ENCODE results near the gene OR12D2. TPM values are rescaled to one million over a fixed set of nuclear protein-coding genes. Genes with fewer than 3 reads are reported as not detected.
"Not testable (repeated sequence)": the region's sequence is repeated elsewhere in the genome, so short reads cannot be mapped to it uniquely, and the experiment has no call there.

Gene OR12D2
- total RNA-seq, 2 experiments from 2014 or later: not detected

GRCh38 chr6:29426654-29427053, 31.2 kb downstream of the OR12D2 start:
- H3K9me3 Mint-ChIP-seq: no peaks in the 10 kb centered on the region
- ATAC-seq: no peak
- DNase-seq: no peak
- CTCF ChIA-PET: no interaction called here
- H3K4me1 Mint-ChIP-seq (ENCODE audit: low read depth): no peaks in the 10 kb centered on the region
- POLR2A ChIA-PET: no interaction called here
- intact Hi-C loops (cut with micrococcal nuclease): no loop called here
- H3K27ac Mint-ChIP-seq: no peak overlapping the region
- no peak overlapping the region for H3K4me3 Mint-ChIP-seq
- H3K36me3 Mint-ChIP-seq (ENCODE audit: low read depth): no peaks in the 10 kb centered on the region
- no peak for TF ChIP-seq CTCF (IDR thresholded peaks at IDR 0.05)
- H3K27me3 Mint-ChIP-seq: peaks cover 31% of the 10 kb centered on the region

GRCh38 chr6:29436730-29437129, 41.3 kb downstream of the OR12D2 start:
- POLR2A ChIA-PET; CTCF ChIA-PET; H3K36me3 Mint-ChIP-seq (ENCODE audit: low read depth); H3K4me3 Mint-ChIP-seq; H3K27ac Mint-ChIP-seq; ATAC-seq; H3K4me1 Mint-ChIP-seq (ENCODE audit: low read depth); intact Hi-C loops (cut with micrococcal nuclease); H3K9me3 Mint-ChIP-seq: not testable (repeated sequence)
- DNase-seq: peak; percentile 3
- H3K27me3 Mint-ChIP-seq: peaks cover 39% of the 10 kb centered on the region

GRCh38 chr6:29439006-29439405, 43.6 kb downstream of the OR12D2 start, which contains the start of gene OR10C1:
Gene OR10C1 (plus strand): TSS chr6:29439306. CDS start chr6:29440016, 710 bp downstream.
- Mint-ChIP-seq H3K4me3 (no peak within 1 kb of the TSS), H3K27me3 (peaks cover 38% of the 10 kb centered on the region), H3K36me3 (ENCODE audit: low read depth) (no peaks in the 10 kb centered on the region), H3K4me1 (ENCODE audit: low read depth) (no peaks in the 10 kb centered on the region), H3K9me3 (no peaks in the 10 kb centered on the region), H3K27ac (no peak within 1 kb of the TSS)
- TF ChIP-seq CTCF (IDR thresholded peaks at IDR 0.05): no peak
- POLR2A ChIA-PET: no interaction called here
- CTCF ChIA-PET: no interaction called here
- DNase-seq (no peak), ATAC-seq (no peak)
- intact Hi-C loops (cut with micrococcal nuclease): no loop called here

- H3K36me3 Mint-ChIP-seq (ENCODE audit: low read depth): no peaks in the 10 kb centered on the region
- CTCF ChIA-PET: no interaction called here
- H3K4me1 Mint-ChIP-seq (ENCODE audit: low read depth): no peaks in the 10 kb centered on the region
- no peak for TF ChIP-seq CTCF (IDR thresholded peaks at IDR 0.05)
- POLR2A ChIA-PET: no interaction called here
- DNase-seq: no peak
- H3K9me3 Mint-ChIP-seq: no peaks in the 10 kb centered on the region
- H3K27me3 Mint-ChIP-seq: peaks cover 36% of the 10 kb centered on the region
- ATAC-seq: no peak
- H3K4me3 Mint-ChIP-seq: no peak overlapping the region
- no peak overlapping the region for H3K27ac Mint-ChIP-seq
- intact Hi-C loops (cut with micrococcal nuclease): no loop called here
Measured at GRCh38 chr6:29442719-29443118, 47.3 kb downstream of the OR12D2 start.

GRCh38 chr6:29444031-29444430, 48.6 kb downstream of the OR12D2 start:
- peaks cover 39% of the 10 kb centered on the region for H3K27me3 Mint-ChIP-seq
- H3K27ac Mint-ChIP-seq; H3K9me3 Mint-ChIP-seq; intact Hi-C loops (cut with micrococcal nuclease); H3K4me1 Mint-ChIP-seq (ENCODE audit: low read depth); DNase-seq; ATAC-seq; CTCF ChIA-PET; POLR2A ChIA-PET; H3K36me3 Mint-ChIP-seq (ENCODE audit: low read depth); H3K4me3 Mint-ChIP-seq: not testable (repeated sequence)

Other genes starting within 250 kb of the OR12D2 start
- not detected for gene OR2J2, start 224.7 kb upstream of the OR12D2 start, total RNA-seq
- not detected for gene OR14J1, start 93.9 kb upstream of the OR12D2 start, total RNA-seq
- gene OR5V1, start 26.8 kb upstream of the OR12D2 start, total RNA-seq: not detected
- not detected for gene OR12D3, start 20.3 kb upstream of the OR12D2 start, total RNA-seq
- gene OR12D1, start 19.3 kb downstream of the OR12D2 start, total RNA-seq: not detected
- gene OR10C1, start 43.7 kb downstream of the OR12D2 start, total RNA-seq: not detected
- gene OR11A1, start 61.4 kb downstream of the OR12D2 start, total RNA-seq: not detected
- gene OR2H1, start 61.5 kb downstream of the OR12D2 start, total RNA-seq: not detected
- not detected for gene MAS1L, start 92.3 kb downstream of the OR12D2 start, total RNA-seq
- gene UBD, start 164.1 kb downstream of the OR12D2 start, total RNA-seq: under 1 TPM; 0.50 to 0.67 TPM
- not detected for gene OR2H2, start 189.5 kb downstream of the OR12D2 start, total RNA-seq
- 10 to 100 TPM; 10.8 to 10.9 TPM for gene GABBR1, start 237.6 kb downstream of the OR12D2 start, total RNA-seq